HepG2 (cell line): ENCODE measurements around the gene OSGEPL1. TPM values are rescaled to one million over a fixed set of nuclear protein-coding genes. Genes with fewer than 3 reads are reported as not detected.

Experiments
- AKAP8 ChIP-seq: sonication (generic); formaldehyde crosslinking; IDR thresholded peaks from 2 replicates; pipeline ENCODE4 v1.5.1; 2020; ENCODE audit warnings: mild to moderate bottlenecking, missing genetic modification reagents
- ARID4A ChIP-seq: sonication (generic); formaldehyde crosslinking; IDR thresholded peaks from 2 replicates; pipeline ENCODE4 v1.5.0; 2020; ENCODE audit warnings: mild to moderate bottlenecking, missing genetic modification reagents, borderline replicate concordance
- DRAP1 ChIP-seq: IDR thresholded peaks from 2 replicates; pipeline ENCODE4 v1.6.1; 2016; ENCODE audit warnings: missing genetic modification reagents, missing compliant biosample characterization
- E2F5 ChIP-seq: sonication (generic); formaldehyde crosslinking; conservative IDR thresholded peaks from 2 replicates; pipeline ENCODE4 v1.4.0; 2020; ENCODE audit warnings: missing genetic modification reagents
- GFI1 ChIP-seq: sonication (generic); formaldehyde crosslinking; IDR thresholded peaks from 2 replicates; pipeline ENCODE4 v1.5.0; 2020; ENCODE audit warnings: missing genetic modification reagents, mild to moderate bottlenecking, borderline replicate concordance
- MAF1 ChIP-seq: sonication (generic); formaldehyde crosslinking; IDR thresholded peaks from 2 replicates; pipeline ENCODE4 v1.5.0; 2020; ENCODE audit warnings: missing genetic modification reagents, borderline replicate concordance
- NFIC ChIP-seq: IDR thresholded peaks from 2 replicates; pipeline ENCODE4 v1.6.1; 2012; ENCODE audit warnings: mild to moderate bottlenecking, low read length, inconsistent platforms
- SNAPC5 ChIP-seq: sonication (generic); formaldehyde crosslinking; IDR thresholded peaks from 2 replicates; pipeline ENCODE4 v1.8.1; 2023; ENCODE audit warnings: mild to moderate bottlenecking, missing genetic modification reagents, borderline replicate concordance
- TERF1 ChIP-seq: sonication (generic); formaldehyde crosslinking; IDR thresholded peaks from 2 replicates; pipeline ENCODE4 v1.8.0; 2022; ENCODE audit warnings: mild to moderate bottlenecking, missing genetic modification reagents, moderate library complexity
- XRCC5 ChIP-seq: fragments of 200-400 bp; formaldehyde crosslinking; optimal IDR thresholded peaks from 2 replicates; pipeline ENCODE3; 2017; ENCODE audit warnings: mild to moderate bottlenecking, low read length
- ZBED4 ChIP-seq: sonication (generic); formaldehyde crosslinking; IDR thresholded peaks from 2 replicates; pipeline ENCODE4 v1.4.0; 2020; ENCODE audit warnings: missing genetic modification reagents, borderline replicate concordance
- ZBTB21 ChIP-seq: sonication (generic); formaldehyde crosslinking; IDR thresholded peaks from 2 replicates; pipeline ENCODE4 v1.4.0; 2020; ENCODE audit warnings: missing genetic modification reagents
- ZNF17 ChIP-seq: sonication (generic); formaldehyde crosslinking; IDR thresholded peaks from 2 replicates; pipeline ENCODE4 v1.5.0; 2020; ENCODE audit warnings: mild to moderate bottlenecking, missing genetic modification reagents
- ZNF251 ChIP-seq: sonication (generic); formaldehyde crosslinking; IDR thresholded peaks from 2 replicates; pipeline ENCODE4 v1.9.0; 2021; ENCODE audit warnings: mild to moderate bottlenecking, missing genetic modification reagents
- ZNF564 ChIP-seq: sonication (generic); formaldehyde crosslinking; IDR thresholded peaks from 2 replicates; pipeline ENCODE4 v1.8.1; 2023; ENCODE audit warnings: mild to moderate bottlenecking, missing genetic modification reagents
- ZNF607 ChIP-seq: sonication (generic); formaldehyde crosslinking; IDR thresholded peaks from 2 replicates; pipeline ENCODE4 v1.5.1; 2020; ENCODE audit warnings: missing genetic modification reagents, mild to moderate bottlenecking, borderline replicate concordance
- ZNF782 ChIP-seq: sonication (generic); formaldehyde crosslinking; IDR thresholded peaks from 2 replicates; pipeline ENCODE4 v1.4.0; 2020; ENCODE audit warnings: missing genetic modification reagents, mild to moderate bottlenecking, borderline replicate concordance
- polyA plus RNA-seq, 8 experiments: library from polyadenylated mRNA; depleted of rRNA in 3 of 8; stranded (reverse) in 7 of 8; unstranded in 1 of 8; fragments of >200 nt; fragmentation: Illumina TruSeq in 4 of 8; extraction: Trizol in 4 of 8; gene quantifications; 2 replicates each; pipeline versions ENCODE4 v1.2.1 to v1.2.3, GENCODE V29; 2011 to 2016; ENCODE audit warnings: low read depth in 4 of 8, missing spikeins in 1 of 8, mixed read lengths in 1 of 8; ENCODE audit not compliant: insufficient read depth in 1 of 8
- total RNA-seq, 5 experiments: library from RNA; depleted of rRNA; stranded (reverse); fragments of >200 nt; fragmentation: Illumina TruSeq; extraction: Trizol; gene quantifications; 2 replicates each; pipeline ENCODE4 v1.2.3, GENCODE V29; 2016; ENCODE audit warnings: low read depth in 1 of 5

Gene OSGEPL1
- total and polyA plus RNA-seq, 2 of the 13 experiments (the other 11 are each of a cell fraction or from before 2014, with no cell fraction given) = 10.2 to 10.8 TPM

- TF ChIP-seq ARID4A (CRISPR knock-in tag) (peak; percentile 98), NFIC (no peak), E2F5 (CRISPR knock-in tag) (peak; percentile 84), SNAPC5 (CRISPR knock-in tag) (peak; percentile 93), ZNF782 (CRISPR knock-in tag) (peak; percentile 73), AKAP8 (peak; percentile 79; the same call in 1 of the 2 replicates), XRCC5 (no peak), ZNF251 (CRISPR knock-in tag) (no peak; the same call in 1 of the 2 replicates), ZBED4 (CRISPR knock-in tag) (peak; percentile 84), TERF1 (CRISPR knock-in tag) (no peak), GFI1 (CRISPR knock-in tag) (peak; percentile 85), ZNF607 (CRISPR knock-in tag) (peak; percentile 96), ZNF564 (peak; percentile 79; the same call in 1 of the 2 replicates), ZNF17 (CRISPR knock-in tag) (peak; percentile 87; the same call in 1 of the 2 replicates), ZBTB21 (peak; percentile 37), MAF1 (CRISPR knock-in tag) (peak; percentile 93), DRAP1 (CRISPR knock-in tag) (peak; percentile 75)
Measured at GRCh38 chr2:189783927-189784867, 21.6 kb upstream of the OSGEPL1 start, which contains the start of the genes ORMDL1 and PMS1 (continued).
